ENCODE results near the gene ZBTB6. TPM values are rescaled to one million over a fixed set of nuclear protein-coding genes. Genes with fewer than 3 reads are reported as not detected.

Gene ZBTB6
- total and polyA plus RNA-seq, 7 experiments from 2014 or later: 2.0 to 17.8 (median 5.4) TPM

DNA sequence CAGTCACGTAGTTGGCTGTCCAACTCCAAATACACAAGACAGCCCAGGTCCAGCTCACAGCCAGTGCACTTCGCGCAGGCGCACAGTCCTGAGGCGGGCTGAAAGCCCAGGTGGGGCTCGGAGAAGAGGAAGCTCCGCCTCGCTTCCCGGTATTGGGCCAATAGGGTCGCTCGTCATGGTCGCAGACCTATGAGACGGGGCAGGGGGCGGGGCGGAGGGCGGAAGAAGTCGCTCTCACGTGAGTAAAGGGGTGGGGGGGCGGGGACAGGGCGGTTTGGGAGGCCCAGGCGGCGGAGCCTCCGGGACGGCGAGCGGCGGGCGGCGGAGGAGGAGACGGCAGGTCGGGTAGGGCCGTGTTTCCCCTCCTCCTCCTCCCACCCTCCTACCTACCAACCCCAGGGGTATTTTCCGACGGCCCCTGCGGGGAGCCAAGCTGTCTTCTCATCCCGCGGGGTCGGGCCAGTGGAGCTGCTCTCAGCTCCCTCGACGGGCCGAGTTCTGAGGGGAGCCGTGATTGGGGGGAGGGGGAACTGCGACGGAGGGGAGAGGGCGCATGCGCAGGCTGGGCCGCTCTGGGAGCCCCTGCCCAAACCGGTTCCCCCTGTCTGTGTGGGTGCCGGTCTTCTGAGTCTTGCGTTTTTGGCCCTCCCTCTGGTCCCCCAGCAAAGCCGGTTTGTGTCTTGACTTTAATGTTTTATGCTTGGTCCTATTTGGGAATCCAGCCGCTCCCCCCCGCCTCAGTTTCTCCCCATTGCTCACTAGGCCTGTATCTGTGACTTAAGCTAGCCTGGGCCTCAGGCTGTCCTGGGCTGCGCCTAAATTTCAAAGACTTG is 27.8 kb upstream of the ZBTB6 start, which contains the start of gene RABGAP1:
Gene RABGAP1, plus strand, starts transcription at position 272 of the 833 bp plus-strand sequence. CDS start 16,040 bp downstream, outside the sequence.
- peak within 1 kb of the TSS; percentile 89 for H3K27ac ChIP-seq (ENCODE audit: low read depth, low read length)
- Mint-ChIP-seq H3K4me3 (peak within 1 kb of the TSS; percentile 90 to 99 (median 96)), H3K27ac (peak within 1 kb of the TSS; percentile 80 to 98 (median 94)), H3K27me3 (no peaks in the 10 kb centered on the region), H3K9me3 (peaks cover 0 to 2% (median 0%) of the 10 kb centered on the region in 11 donors), H3K36me3 (peaks cover 0 to 16% (median 5%) of the 10 kb centered on the region in 5 donors), H3K4me1 (peaks cover 18 to 47% (median 39%) of the 10 kb centered on the region in 7 donors)
- DNase-seq (peak; percentile 89 to 98 (median 94)), ATAC-seq (peak; percentile 99)
- ChIA-PET POLR2A (interaction anchor here (0.5 to 2.7 kb wide), 14 partner anchors 9 to 664 kb away, joined by 3 to 30 read pairs (median 4); partner anchors contain the start of genes PDCL, RC3H2, ZBTB26 and ZBTB6), CTCF (interaction anchor here (0.7 to 1.0 kb wide), 2 partner anchors 28 to 36 kb away, joined by 3 to 5 read pairs; partner anchors contain the start of genes RC3H2 and ZBTB6)
- peak within 1 kb of the TSS; percentile 84 for H3K4me3 ChIP-seq (ENCODE audit: low read length)
- H3K9me3 ChIP-seq (ENCODE audit: control insufficient read depth in 2 of 3, low read length in 3 of 3): no peaks in the 10 kb centered on the region
- intact Hi-C loops (cut with micrococcal nuclease): loop anchor here (1.0 to 10.0 kb wide), 10 partner anchors 10 to 848 kb away; partner anchors contain the start of genes PDCL (in 2 of the 2), RC3H2 (in 2 of the 2), STRBP (in 2 of the 2) and ZBTB26 (in 2 of the 2)
- no peaks in the 10 kb centered on the region for H3K27me3 ChIP-seq (ENCODE audit: control insufficient read depth in 2 of 2, insufficient read depth in 2 of 2, low read length in 2 of 2)
- peaks cover 10 to 12% of the 10 kb centered on the region in 2 donors for H3K4me1 ChIP-seq (ENCODE audit: control insufficient read depth in 2 of 2, insufficient read depth in 2 of 2, low read length in 2 of 2)
- H3K36me3 ChIP-seq (ENCODE audit: control insufficient read depth in 2 of 3, insufficient read depth in 3 of 3, low read length in 3 of 3): peaks cover 0 to 13% (median 0%) of the 10 kb centered on the region in 3 experiments

DNA sequence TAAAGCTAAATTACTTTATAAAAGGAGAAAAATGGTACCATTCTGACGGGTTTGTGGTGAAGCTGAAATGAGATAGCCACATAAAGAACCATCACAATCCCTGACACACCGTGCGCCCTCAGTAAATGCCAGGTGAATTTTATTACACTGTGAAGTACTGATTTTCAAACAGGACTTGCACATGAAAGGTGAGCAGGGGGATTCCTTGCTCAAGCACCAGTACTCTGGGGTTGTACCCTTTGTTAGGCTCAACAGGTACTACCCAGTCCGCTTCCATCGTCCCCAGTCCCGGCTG is 27.3 kb upstream of the ZBTB6 start:
- Histone ChIP-seq H3K27me3 (ENCODE audit: control insufficient read depth in 2 of 2, insufficient read depth in 2 of 2, low read length in 2 of 2) (no peaks in the 10 kb centered on the region), H3K4me3 (ENCODE audit: low read length) (peak overlapping the region; percentile 37), H3K27ac (ENCODE audit: low read depth, low read length) (peak overlapping the region; percentile 53), H3K9me3 (ENCODE audit: control insufficient read depth in 2 of 3, low read length in 3 of 3) (no peaks in the 10 kb centered on the region), H3K36me3 (ENCODE audit: control insufficient read depth in 2 of 3, insufficient read depth in 3 of 3, low read length in 3 of 3) (peaks cover 0 to 13% (median 0%) of the 10 kb centered on the region in 3 experiments), H3K4me1 (ENCODE audit: control insufficient read depth in 2 of 2, insufficient read depth in 2 of 2, low read length in 2 of 2) (peaks cover 10 to 12% of the 10 kb centered on the region in 2 donors)
- POLR2A ChIA-PET: interaction anchor here (0.6 to 2.7 kb wide), 12 partner anchors 8 to 116 kb away, joined by 3 to 30 read pairs (median 4); partner anchors contain the start of genes PDCL, RC3H2, ZBTB26 and ZBTB6
- DNase-seq (no peak), ATAC-seq (no peak)
- peak overlapping the region; percentile 29 to 96 (median 93) for H3K27ac Mint-ChIP-seq
- H3K9me3 Mint-ChIP-seq: peaks cover 0 to 2% (median 0%) of the 10 kb centered on the region in 11 donors
- H3K4me3 Mint-ChIP-seq: peak overlapping the region; percentile 82 to 99 (median 96)
- CTCF ChIA-PET: interaction anchor here (0.7 to 1.0 kb wide), 2 partner anchors 35 to 132 kb away, joined by 3 to 5 read pairs; partner anchors contain the start of gene RC3H2
- H3K4me1 Mint-ChIP-seq: peaks cover 14 to 44% (median 35%) of the 10 kb centered on the region in 7 donors
- no peaks in the 10 kb centered on the region for H3K27me3 Mint-ChIP-seq
- intact Hi-C loops (cut with micrococcal nuclease): loop anchor here (1.0 to 10.0 kb wide), 10 partner anchors 9 to 848 kb away; partner anchors contain the start of genes PDCL (in 2 of the 2), RC3H2 (in 2 of the 2), STRBP (in 2 of the 2) and ZBTB26 (in 2 of the 2)
- H3K36me3 Mint-ChIP-seq: peaks cover 0 to 16% (median 5%) of the 10 kb centered on the region in 5 donors

- peaks cover 0 to 13% (median 0%) of the 10 kb centered on the region in 3 experiments for H3K36me3 ChIP-seq (ENCODE audit: control insufficient read depth in 2 of 3, insufficient read depth in 3 of 3, low read length in 3 of 3)
- peaks cover 10 to 12% of the 10 kb centered on the region in 2 donors for H3K4me1 ChIP-seq (ENCODE audit: control insufficient read depth in 2 of 2, insufficient read depth in 2 of 2, low read length in 2 of 2)
- POLR2A ChIA-PET: interaction anchor here (2.4 to 2.7 kb wide), 2 partner anchors 8 to 27 kb away, joined by 24 to 27 read pairs; partner anchors contain the start of genes ZBTB26 and ZBTB6
- Mint-ChIP-seq H3K4me1 (peaks cover 16 to 42% (median 35%) of the 10 kb centered on the region in 7 donors), H3K9me3 (peaks cover 0 to 2% (median 0%) of the 10 kb centered on the region in 11 donors), H3K4me3 (peak overlapping the region in 6 of 10 donors; percentile 30 to 62 (median 45)), H3K27me3 (no peaks in the 10 kb centered on the region), H3K36me3 (peaks cover 0 to 12% (median 7%) of the 10 kb centered on the region in 5 donors), H3K27ac (peak overlapping the region in 4 of 9 donors; percentile 39 to 77 (median 65))
- H3K27ac ChIP-seq (ENCODE audit: low read depth, low read length): no peak overlapping the region
- ATAC-seq: no peak
- DNase-seq: no peak
- no peaks in the 10 kb centered on the region for H3K27me3 ChIP-seq (ENCODE audit: control insufficient read depth in 2 of 2, insufficient read depth in 2 of 2, low read length in 2 of 2)
- CTCF ChIA-PET: interaction anchor here (0.7 kb wide), 1 partner anchor 131 kb away, joined by 3 read pairs; no protein-coding TSS in a partner anchor
- intact Hi-C loops (cut with micrococcal nuclease): no loop called here
- no peaks in the 10 kb centered on the region for H3K9me3 ChIP-seq (ENCODE audit: control insufficient read depth in 2 of 3, low read length in 3 of 3)
- no peak overlapping the region for H3K4me3 ChIP-seq (ENCODE audit: low read length)
These were observed 26.5 kb upstream of the ZBTB6 start for GRCh38 chr9:122939601-122940000.

- Histone ChIP-seq H3K27me3 (ENCODE audit: control insufficient read depth in 2 of 2, insufficient read depth in 2 of 2, low read length in 2 of 2) (no peaks in the 10 kb centered on the region), H3K27ac (ENCODE audit: low read depth, low read length) (no peak overlapping the region), H3K4me3 (ENCODE audit: low read length) (no peak overlapping the region), H3K36me3 (ENCODE audit: control insufficient read depth in 2 of 3, insufficient read depth in 3 of 3, low read length in 3 of 3) (peaks cover 0 to 13% (median 0%) of the 10 kb centered on the region in 3 experiments), H3K9me3 (ENCODE audit: control insufficient read depth in 2 of 3, low read length in 3 of 3) (no peaks in the 10 kb centered on the region), H3K4me1 (ENCODE audit: control insufficient read depth in 2 of 2, insufficient read depth in 2 of 2, low read length in 2 of 2) (peaks cover 11 to 17% of the 10 kb centered on the region in 2 donors)
- no peak overlapping the region for H3K4me3 Mint-ChIP-seq
- intact Hi-C loops (cut with micrococcal nuclease): no loop called here
- H3K36me3 Mint-ChIP-seq: peaks cover 0 to 12% (median 10%) of the 10 kb centered on the region in 5 donors
- H3K9me3 Mint-ChIP-seq: peaks cover 0 to 3% (median 0%) of the 10 kb centered on the region in 11 donors
- no peaks in the 10 kb centered on the region for H3K27me3 Mint-ChIP-seq
- ATAC-seq (no peak), DNase-seq (no peak)
- POLR2A ChIA-PET: interaction anchor here (0.6 to 2.9 kb wide), 4 partner anchors 24 to 368 kb away, joined by 3 to 8 read pairs (median 4); partner anchors contain the start of gene ZBTB6
- CTCF ChIA-PET: no interaction called here
- H3K4me1 Mint-ChIP-seq: peaks cover 25 to 45% (median 40%) of the 10 kb centered on the region in 7 donors
- no peak overlapping the region for H3K27ac Mint-ChIP-seq
These were observed 23.8 kb upstream of the ZBTB6 start for GRCh38 chr9:122936883-122937282.

GRCh38 chr9:122936464-122936863 is 23.3 kb upstream of the ZBTB6 start:
- Histone ChIP-seq H3K27ac (ENCODE audit: low read depth, low read length) (no peak overlapping the region), H3K9me3 (ENCODE audit: control insufficient read depth in 2 of 3, low read length in 3 of 3) (no peaks in the 10 kb centered on the region), H3K27me3 (ENCODE audit: control insufficient read depth in 2 of 2, insufficient read depth in 2 of 2, low read length in 2 of 2) (no peaks in the 10 kb centered on the region), H3K4me3 (ENCODE audit: low read length) (no peak overlapping the region), H3K4me1 (ENCODE audit: control insufficient read depth in 2 of 2, insufficient read depth in 2 of 2, low read length in 2 of 2) (peaks cover 8 to 13% of the 10 kb centered on the region in 2 donors), H3K36me3 (ENCODE audit: control insufficient read depth in 2 of 3, insufficient read depth in 3 of 3, low read length in 3 of 3) (peaks cover 0 to 17% (median 0%) of the 10 kb centered on the region in 3 experiments)
- Mint-ChIP-seq H3K4me1 (peaks cover 21 to 44% (median 39%) of the 10 kb centered on the region in 7 donors), H3K4me3 (no peak overlapping the region), H3K27ac (peak overlapping the region in 2 of 9 donors; percentile 14 to 46), H3K27me3 (no peaks in the 10 kb centered on the region), H3K9me3 (peaks cover 0 to 3% (median 0%) of the 10 kb centered on the region in 11 donors), H3K36me3 (peaks cover 0 to 12% (median 10%) of the 10 kb centered on the region in 5 donors)
- POLR2A ChIA-PET: interaction anchor here (0.6 to 2.9 kb wide), 3 partner anchors 23 to 369 kb away, joined by 3 to 8 read pairs (median 4); partner anchors contain the start of gene ZBTB6
- ATAC-seq: no peak
- no peak for DNase-seq
- CTCF ChIA-PET: no interaction called here
- intact Hi-C loops (cut with micrococcal nuclease): no loop called here

Data from naive thymus-derived CD4-positive, alpha-beta T cell (primary cell).